ENCODE results near the gene NALF2. TPM values are rescaled to one million over a fixed set of nuclear protein-coding genes. Genes with fewer than 3 reads are reported as not detected.

NALF2 gene
- total RNA-seq, 1 experiment from 2014 or later = 1.5 TPM

DNA sequence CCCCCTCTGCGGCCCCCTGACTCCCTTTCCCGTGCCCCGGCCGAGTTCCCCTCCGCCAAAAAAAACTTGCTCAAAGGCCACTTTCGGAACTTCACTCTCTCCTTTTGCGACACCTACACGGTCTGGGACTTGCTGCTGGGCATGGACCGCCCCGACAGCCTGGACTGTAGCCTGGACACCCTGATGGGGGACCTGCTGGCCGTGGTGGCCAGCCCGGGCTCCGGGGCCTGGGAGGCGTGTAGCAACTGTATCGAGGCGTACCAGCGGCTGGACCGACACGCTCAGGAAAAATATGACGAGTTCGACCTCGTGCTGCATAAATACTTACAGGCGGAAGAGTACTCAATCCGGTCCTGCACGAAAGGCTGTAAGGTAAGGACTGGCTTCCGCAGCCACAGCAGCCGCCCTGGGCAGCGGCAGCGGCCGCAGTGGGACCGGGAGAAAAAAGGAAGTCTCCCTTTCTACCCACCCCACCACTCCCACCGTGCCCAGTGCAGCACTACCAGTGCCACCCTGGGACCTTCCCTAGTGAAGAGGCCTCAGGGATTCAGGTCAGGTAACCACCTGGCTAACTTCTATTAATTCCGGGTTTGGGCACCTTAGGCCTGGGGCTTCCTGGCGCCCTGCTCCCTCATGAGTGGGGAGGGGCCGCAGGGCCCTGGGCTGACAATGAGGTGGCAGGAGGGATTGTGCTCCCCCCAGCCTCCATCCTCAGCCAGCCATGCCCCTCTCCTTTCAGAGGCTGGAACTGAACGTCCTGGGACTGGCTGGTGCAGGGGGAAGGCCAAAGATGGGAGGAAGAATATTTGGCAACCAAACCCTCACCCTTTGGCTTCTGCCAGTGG is 1.9 kb downstream of the NALF2 start:
- DNase-seq (ENCODE audit: low read depth, low spot score) = no peak
- ChIA-PET POLR2A (no interaction called here), CTCF (no interaction called here)
- no peaks in the 10 kb centered on the region for H3K27me3 ChIP-seq (ENCODE audit: control insufficient read depth, insufficient read depth, low read length)
- no peak overlapping the region for H3K4me3 ChIP-seq (ENCODE audit: low read depth in 2 of 2, low read length in 2 of 2)
- no peaks in the 10 kb centered on the region for H3K36me3 ChIP-seq (ENCODE audit: control insufficient read depth, insufficient read depth, low read length)
- no peaks in the 10 kb centered on the region for H3K4me1 ChIP-seq (ENCODE audit: control insufficient read depth, insufficient read depth, low read length)
- no TSS peak for BruUV-seq (replicated peaks)
- in situ Hi-C loops (cut with HindIII; ENCODE audit: low pct_unique_long_range_greater_than_20kb, low sequenced_read_pairs) (no loop called here), intact Hi-C loops (cut with micrococcal nuclease; ENCODE audit: unreplicated experiment) (no loop called here)
- H3K27ac ChIP-seq (ENCODE audit: low read length) = no peak overlapping the region
- TF ChIP-seq POLR2AphosphoS5 (IDR thresholded peaks at IDR 0.05; ENCODE audit: low read depth, low read length) (no peak), SIN3A (IDR thresholded peaks at IDR 0.05; ENCODE audit: borderline replicate concordance, insufficient read depth, low read depth, low read length) (no peak), TCF7L2 (IDR thresholded peaks at IDR 0.05; ENCODE audit: low read depth, low read length) (no peak)
- TF ChIP-seq, protein P1, sequence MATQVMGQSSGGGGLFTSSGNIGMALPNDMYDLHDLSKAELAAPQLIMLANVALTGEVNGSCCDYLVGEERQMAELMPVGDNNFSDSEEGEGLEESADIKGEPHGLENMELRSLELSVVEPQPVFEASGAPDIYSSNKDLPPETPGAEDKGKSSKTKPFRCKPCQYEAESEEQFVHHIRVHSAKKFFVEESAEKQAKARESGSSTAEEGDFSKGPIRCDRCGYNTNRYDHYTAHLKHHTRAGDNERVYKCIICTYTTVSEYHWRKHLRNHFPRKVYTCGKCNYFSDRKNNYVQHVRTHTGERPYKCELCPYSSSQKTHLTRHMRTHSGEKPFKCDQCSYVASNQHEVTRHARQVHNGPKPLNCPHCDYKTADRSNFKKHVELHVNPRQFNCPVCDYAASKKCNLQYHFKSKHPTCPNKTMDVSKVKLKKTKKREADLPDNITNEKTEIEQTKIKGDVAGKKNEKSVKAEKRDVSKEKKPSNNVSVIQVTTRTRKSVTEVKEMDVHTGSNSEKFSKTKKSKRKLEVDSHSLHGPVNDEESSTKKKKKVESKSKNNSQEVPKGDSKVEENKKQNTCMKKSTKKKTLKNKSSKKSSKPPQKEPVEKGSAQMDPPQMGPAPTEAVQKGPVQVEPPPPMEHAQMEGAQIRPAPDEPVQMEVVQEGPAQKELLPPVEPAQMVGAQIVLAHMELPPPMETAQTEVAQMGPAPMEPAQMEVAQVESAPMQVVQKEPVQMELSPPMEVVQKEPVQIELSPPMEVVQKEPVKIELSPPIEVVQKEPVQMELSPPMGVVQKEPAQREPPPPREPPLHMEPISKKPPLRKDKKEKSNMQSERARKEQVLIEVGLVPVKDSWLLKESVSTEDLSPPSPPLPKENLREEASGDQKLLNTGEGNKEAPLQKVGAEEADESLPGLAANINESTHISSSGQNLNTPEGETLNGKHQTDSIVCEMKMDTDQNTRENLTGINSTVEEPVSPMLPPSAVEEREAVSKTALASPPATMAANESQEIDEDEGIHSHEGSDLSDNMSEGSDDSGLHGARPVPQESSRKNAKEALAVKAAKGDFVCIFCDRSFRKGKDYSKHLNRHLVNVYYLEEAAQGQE (IDR thresholded peaks at IDR 0.05; ENCODE audit: insufficient read depth in 1 of 2, low read depth in 2 of 2, low read length in 1 of 2) = no peak
- TF ChIP-seq, protein P2, sequence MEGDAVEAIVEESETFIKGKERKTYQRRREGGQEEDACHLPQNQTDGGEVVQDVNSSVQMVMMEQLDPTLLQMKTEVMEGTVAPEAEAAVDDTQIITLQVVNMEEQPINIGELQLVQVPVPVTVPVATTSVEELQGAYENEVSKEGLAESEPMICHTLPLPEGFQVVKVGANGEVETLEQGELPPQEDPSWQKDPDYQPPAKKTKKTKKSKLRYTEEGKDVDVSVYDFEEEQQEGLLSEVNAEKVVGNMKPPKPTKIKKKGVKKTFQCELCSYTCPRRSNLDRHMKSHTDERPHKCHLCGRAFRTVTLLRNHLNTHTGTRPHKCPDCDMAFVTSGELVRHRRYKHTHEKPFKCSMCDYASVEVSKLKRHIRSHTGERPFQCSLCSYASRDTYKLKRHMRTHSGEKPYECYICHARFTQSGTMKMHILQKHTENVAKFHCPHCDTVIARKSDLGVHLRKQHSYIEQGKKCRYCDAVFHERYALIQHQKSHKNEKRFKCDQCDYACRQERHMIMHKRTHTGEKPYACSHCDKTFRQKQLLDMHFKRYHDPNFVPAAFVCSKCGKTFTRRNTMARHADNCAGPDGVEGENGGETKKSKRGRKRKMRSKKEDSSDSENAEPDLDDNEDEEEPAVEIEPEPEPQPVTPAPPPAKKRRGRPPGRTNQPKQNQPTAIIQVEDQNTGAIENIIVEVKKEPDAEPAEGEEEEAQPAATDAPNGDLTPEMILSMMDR (IDR thresholded peaks at IDR 0.05) = no peak
- ATAC-seq = no peak
- no peaks in the 10 kb centered on the region for H3K9me3 ChIP-seq (ENCODE audit: control insufficient read depth, insufficient read depth, low read depth, low read length)

DNA sequence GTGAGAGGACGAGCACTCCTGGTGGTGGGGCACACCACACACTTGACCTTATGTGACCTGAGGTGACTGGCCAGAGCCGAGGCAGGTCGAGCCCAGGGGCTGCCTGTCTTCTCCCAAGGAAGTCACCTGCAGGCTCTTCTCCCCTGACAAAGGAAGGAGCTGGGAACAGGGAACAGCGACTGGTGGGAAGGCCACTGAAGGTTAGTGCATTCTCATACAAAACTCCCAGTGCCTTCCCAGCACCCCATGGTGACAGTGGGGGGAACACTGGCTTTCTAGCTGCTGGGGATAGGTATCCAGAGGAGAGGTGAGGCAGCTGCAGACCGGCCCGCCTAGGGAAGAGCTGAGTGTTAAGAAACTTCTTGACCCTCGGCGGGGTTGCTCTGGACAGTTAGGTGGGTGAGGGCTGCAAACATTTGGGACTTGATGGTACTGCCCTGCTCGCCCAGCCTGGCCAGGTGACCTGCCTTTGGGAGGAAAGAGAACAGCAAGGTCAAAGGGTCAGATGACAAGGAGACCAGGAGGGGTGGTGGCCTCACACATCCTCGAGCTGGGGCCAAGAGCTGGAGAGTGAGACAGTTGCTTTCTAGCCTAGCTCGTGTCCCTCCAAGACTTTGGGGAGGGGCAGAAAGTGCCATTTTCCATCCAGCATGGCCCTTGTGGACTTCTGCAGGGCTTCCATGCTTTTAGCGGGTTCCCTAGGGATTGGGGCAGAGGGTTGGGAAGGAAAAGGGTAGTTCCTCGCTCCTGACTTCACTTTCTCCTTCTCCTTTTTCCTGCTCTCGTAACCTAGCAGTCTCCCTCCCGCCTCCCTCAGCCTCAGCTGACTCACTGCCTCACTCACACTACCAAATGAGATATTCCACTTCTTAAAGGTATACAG is 2.7 kb downstream of the NALF2 start:
- Histone ChIP-seq H3K4me1 (ENCODE audit: control insufficient read depth, insufficient read depth, low read length) (no peaks in the 10 kb centered on the region), H3K9me3 (ENCODE audit: control insufficient read depth, insufficient read depth, low read depth, low read length) (no peaks in the 10 kb centered on the region), H3K4me3 (ENCODE audit: low read depth in 2 of 2, low read length in 2 of 2) (no peak overlapping the region), H3K36me3 (ENCODE audit: control insufficient read depth, insufficient read depth, low read length) (no peaks in the 10 kb centered on the region), H3K27me3 (ENCODE audit: control insufficient read depth, insufficient read depth, low read length) (no peaks in the 10 kb centered on the region), H3K27ac (ENCODE audit: low read length) (no peak overlapping the region)
- ChIA-PET POLR2A (no interaction called here), CTCF (no interaction called here)
- ATAC-seq = no peak
- intact Hi-C loops (cut with micrococcal nuclease; ENCODE audit: unreplicated experiment) = no loop called here
- DNase-seq (ENCODE audit: low read depth, low spot score) = no peak
- BruUV-seq (replicated peaks) = no TSS peak
- in situ Hi-C loops (cut with HindIII; ENCODE audit: low pct_unique_long_range_greater_than_20kb, low sequenced_read_pairs) = no loop called here
- TF ChIP-seq TCF7L2 (IDR thresholded peaks at IDR 0.05; ENCODE audit: low read depth, low read length) = no peak
- TF ChIP-seq, protein P2 (IDR thresholded peaks at IDR 0.05) = no peak
- TF ChIP-seq SIN3A (IDR thresholded peaks at IDR 0.05; ENCODE audit: borderline replicate concordance, insufficient read depth, low read depth, low read length) = no peak

Data from Panc1 (cell line).